ENCODE measurements around the gene CAPN12.
"Not testable (repeated sequence)": the region's sequence is repeated elsewhere in the genome, so short reads cannot be mapped to it uniquely, and the experiment has no call there.

CAPN12 gene

DNA sequence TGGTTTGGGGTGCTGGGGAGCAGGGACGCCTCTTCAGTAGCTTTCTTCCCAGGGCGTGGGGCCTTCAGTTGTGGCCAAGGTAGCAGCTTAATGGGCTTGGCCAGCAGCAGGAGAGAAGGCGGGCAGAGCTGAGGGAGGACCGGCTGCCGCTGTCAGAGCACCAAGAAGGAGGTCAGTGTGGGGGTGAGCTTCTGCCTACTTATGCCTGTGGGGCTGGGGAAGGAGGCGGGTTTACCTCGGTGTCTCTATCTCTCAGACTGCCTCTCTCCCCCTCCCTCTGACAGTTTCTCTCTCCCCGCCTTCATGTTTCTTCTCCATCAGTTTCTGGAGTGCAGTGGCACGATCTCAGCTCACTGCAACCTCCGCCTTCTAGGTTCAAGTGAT is at the start of gene CAPN12:
Gene CAPN12 (minus strand): TSS at position 177 of the 384 bp plus-strand sequence. CDS start 309 bp downstream, outside the sequence.
- no peak for DNase-seq

- no peak for DNase-seq
Measured at GRCh38 chr19:38793671-38794070, 49.4 kb upstream of the CAPN12 start.

GRCh38 chr19:38793177-38793576 is 48.9 kb upstream of the CAPN12 start:
- no peak for DNase-seq

DNA sequence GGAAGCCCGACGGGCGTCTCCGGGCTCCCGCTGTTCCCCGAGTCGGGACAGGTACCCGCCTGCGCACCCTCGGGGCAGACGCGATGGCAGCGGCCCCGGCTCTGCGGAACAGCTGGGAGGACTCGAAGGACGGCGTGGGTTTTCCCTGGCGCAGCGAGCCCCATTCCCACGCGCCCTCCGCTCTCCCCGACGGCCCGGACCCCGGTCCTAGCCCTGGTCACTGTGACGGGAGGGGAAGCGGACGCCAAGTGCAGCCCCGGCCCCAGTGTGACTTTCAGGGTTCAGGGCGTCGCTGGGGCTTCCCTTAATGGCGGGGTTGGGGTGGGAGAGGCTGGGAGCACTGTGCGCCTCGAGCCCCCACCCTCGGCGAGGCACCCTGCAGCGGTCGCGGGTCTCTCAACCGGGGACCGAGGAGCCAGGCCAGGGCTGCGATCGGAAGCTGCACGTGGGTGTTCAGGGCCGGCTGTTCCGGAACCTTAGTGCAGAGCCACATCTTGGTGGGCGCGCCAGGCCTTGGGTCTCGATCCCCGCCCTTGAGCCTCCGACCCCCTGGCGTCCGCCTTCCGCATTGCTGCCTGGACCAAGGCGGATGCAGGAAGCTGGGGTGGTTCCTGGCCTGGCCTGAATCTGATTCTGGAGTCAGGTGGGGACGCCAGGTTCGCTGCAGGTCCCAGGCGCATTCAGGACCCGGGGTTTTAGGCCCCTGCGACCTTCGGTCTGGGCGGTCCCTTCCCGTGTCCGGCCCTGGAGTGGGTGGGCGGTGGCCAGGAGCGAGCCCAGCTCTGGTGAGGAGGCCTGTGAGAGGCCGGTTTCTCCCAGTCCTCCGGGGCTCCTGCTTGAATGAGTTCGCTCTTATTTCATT is 48.2 kb upstream of the CAPN12 start:
- peak; percentile 57 for DNase-seq

GRCh38 chr19:38791451-38792064 is 47.3 kb upstream of the CAPN12 start:
- not testable (repeated sequence) for DNase-seq

DNA sequence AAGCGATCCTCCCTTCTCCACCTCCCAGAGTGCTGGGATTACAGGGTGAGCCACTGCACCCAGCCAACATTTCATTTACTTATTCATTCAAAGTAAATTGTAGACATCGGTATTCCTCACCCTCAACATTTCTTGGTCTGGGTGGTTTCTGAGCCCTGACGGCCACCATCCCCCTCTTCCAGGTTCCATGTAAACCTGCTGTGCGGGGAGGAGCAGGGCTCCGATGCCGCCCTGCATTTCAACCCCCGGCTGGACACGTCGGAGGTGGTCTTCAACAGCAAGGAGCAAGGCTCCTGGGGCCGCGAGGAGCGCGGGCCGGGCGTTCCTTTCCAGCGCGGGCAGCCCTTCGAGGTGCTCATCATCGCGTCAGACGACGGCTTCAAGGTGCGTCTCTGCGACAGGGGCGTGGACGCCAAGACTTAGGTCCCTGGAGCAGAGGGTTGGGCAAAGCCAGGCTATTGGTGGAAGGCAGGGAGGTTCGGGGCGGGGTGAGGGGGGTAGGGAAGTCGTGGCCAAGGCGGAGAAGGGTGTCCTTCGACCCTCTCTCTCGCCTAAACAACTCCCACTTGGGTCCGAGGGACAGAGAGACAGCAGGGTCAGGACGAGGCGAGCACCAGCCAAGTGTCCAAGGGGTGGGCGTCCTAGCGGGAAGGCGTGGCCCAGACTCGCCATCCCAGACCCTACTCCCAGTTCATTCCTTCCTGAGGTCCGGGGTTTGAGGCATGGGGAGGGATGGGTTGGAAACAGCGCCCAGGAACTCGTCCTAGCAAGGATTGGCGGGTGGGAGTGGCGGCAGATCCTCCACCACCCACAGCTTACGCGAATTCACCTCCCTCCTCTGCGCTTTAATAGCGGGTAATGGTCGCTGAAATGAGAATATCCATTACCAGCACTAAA is 46.5 kb upstream of the CAPN12 start:
- DNase-seq, result not testable (repeated sequence)

GRCh38 chr19:38788478-38789243 is 44.4 kb upstream of the CAPN12 start, which contains the start of gene LGALS7B:
Gene LGALS7B (plus strand): TSS chr19:38789200. CDS start chr19:38789227, 27 bp downstream.
- DNase-seq, result no peak

GRCh38 chr19:38786572-38787265 is 42.4 kb upstream of the CAPN12 start:
- no peak for DNase-seq

GRCh38 chr19:38786061-38786460 is 41.8 kb upstream of the CAPN12 start:
- not testable (repeated sequence) for DNase-seq

DNA sequence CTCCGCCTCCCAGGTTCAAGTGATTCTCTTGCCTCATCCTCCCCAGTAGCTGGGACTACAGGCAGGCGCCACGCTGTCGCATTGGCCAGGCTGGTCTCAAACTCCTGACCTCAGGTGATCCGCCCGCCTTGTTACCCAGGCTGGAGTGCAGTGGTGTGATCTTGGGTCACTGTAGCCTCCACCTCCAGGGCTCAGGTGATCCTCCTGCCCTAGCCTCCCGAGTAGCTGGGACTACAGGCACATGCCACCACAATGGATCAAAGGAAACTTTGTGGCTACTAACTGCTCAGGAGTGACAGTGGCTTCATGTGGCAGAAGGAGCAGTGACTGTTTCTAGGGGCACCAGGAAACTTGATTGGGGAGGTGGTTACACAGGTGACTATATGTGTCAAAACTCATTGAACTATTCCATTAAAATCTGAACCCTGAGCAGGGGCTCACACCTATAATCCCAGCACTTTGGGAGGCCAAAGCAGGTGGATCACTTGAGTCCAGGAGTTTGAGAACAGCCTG is 41.0 kb upstream of the CAPN12 start:
- no peak for DNase-seq

GRCh38 chr19:38784224-38784623 is 40.0 kb upstream of the CAPN12 start:
- no peak for DNase-seq

GRCh38 chr19:38782212-38782611 is 37.9 kb upstream of the CAPN12 start:
- not testable (repeated sequence) for DNase-seq

DNA sequence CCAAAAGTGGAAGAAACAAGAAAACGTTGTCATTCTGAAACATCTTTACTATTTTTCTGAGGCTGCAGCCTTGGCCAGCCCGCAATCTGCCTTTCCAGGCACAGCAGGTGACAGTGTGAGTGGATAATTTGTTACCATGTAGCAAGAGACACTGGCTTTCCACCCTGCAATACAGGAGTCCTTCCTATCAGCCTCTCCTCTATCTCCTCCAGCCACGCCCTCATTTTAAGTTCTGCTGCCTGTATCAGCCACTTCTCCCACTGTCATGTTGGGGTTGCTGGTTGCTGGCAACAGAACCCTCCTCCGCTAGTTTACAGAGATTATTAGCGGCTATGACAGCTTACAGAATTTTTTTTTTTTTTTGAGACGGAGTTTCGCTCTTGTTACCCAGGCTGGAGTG is 36.8 kb upstream of the CAPN12 start:
- DNase-seq, result no peak

DNA sequence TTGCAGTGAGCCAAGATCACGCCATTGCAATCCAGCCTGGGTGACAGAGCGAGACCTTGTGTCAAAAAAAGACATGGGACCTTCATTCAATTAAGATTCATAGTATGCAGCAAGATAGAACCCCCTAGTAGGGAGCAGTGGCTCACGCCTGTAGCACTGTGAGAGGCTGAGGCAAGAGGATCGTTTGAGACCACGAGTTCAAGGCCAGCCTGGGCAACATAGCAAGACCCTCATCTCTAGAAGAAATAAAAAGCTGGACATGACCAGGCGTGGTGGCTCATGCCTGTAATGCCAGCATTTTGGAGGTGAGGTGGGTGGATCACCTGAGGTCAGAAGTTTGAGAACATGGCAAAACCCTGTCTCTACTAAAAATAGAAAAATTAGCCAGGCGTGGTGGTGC is 36.2 kb upstream of the CAPN12 start:
- no peak for DNase-seq

DNA sequence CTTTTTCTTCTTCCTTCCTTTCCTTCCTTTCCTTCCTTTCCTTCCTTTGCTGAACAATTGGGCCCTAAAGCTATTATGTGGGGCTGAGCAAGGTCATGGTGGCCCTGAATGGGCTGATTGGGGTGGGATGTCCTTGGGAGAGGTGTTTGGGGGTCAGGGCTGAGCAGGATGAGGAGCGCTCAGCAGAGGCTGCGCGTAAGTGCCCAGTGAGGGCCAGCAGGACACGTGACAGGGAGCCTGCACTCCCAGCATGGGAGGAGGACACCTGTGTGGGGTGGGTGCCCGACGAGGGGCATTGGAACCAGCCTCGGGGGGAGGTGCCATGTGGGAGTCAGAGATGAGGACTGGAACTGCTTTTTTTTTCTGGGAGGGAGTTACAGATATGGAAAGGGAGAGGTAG is 34.5 kb upstream of the CAPN12 start:
- DNase-seq, result no peak

- no peak for DNase-seq
Measured at GRCh38 chr19:38774181-38774950, 30.1 kb upstream of the CAPN12 start.

DNA sequence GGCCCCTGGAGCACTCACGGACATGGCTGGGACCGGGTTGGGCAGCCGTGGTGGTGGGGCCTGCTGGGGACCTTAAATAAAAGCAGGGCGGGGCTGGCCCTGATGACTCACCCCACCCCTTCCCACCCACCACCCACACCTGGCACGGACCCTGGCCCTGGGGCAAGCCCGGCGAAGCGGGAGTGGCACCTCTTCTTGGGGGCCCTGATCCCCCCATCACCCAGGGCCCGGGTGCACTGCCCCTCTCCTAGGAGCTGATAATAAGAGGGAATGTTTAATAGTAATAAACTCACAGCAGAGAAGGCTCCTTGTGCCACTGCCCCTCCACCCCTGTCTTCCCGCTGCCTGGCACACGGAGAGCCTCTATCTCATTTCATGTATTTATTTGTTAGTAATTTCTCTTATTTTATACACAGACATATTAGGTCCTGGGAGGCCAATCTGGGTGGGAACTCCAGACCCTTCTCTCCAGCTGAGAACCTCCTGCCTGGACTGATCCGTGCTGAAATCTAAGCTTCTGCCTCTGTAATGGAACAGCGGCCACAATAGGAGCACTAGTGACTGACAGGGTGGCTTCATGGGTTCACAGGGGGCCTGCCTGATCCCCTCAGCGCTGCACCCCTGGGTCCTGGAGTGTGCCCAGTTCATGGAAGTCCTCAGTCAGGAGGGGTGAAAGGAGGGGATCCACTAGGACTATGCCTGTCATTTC is 29.3 kb upstream of the CAPN12 start, which contains the start of gene LGALS7:
Gene LGALS7 (minus strand): TSS at position 49 of the 709 bp plus-strand sequence. CDS start 25 bp downstream, at position 24.
- no peak for DNase-seq

- DNase-seq, result not testable (repeated sequence)
Measured at GRCh38 chr19:38771569-38771968, 27.3 kb upstream of the CAPN12 start.

DNA sequence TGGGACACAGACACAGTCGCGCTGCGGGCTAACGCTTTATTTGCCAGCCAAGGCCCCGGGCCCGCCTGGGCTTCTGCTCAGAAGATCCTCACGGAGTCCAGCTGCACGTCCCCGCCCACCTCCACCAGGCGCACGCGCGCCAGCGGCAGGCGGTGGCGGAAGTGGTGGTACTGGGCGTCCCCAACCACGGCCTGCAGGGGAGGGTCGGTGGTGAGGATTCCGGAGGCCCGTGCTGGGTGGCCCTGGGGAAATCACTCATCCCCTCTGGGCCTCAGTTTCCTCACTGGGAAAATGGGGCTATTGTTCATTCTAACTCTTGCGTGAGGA is 26.6 kb upstream of the CAPN12 start:
- DNase-seq, result not testable (repeated sequence)
